Hematopoietic multipotent progenitor cell treated with erythropoietin and hydrocortisone succinate and interleukin-3 and kit ligand, for 6 days (in vitro differentiated cells): ENCODE results near the gene IL17D.
"Not testable (repeated sequence)": the region's sequence is repeated elsewhere in the genome, so short reads cannot be mapped to it uniquely, and the experiment has no call there.

Experiments used
- DNase-seq: peaks from one replicate; pipeline ENCODE4 v3.0.0-alpha.2; 2015

IL17D gene

DNA sequence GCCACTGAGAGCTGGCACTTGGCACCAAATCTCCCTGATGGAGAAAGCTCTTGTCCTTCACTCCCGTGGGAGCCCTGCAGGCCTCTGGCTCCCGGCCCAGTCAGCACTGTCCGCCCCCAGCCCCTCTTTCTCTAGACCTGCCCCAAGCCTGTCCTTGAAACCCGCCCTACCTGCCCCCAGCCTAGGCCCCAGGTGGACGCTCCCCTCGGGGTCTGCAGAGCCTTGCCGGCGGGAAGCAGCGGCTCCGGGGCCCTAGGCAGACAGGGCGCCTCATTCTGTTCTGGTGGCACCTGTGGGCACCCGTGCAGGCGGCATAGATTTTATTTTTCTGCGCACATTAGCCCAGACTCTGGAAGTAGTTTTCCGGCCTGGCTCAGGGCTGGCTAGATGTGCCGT, 17.6 kb downstream of the IL17D start:
- no peak for DNase-seq

DNA sequence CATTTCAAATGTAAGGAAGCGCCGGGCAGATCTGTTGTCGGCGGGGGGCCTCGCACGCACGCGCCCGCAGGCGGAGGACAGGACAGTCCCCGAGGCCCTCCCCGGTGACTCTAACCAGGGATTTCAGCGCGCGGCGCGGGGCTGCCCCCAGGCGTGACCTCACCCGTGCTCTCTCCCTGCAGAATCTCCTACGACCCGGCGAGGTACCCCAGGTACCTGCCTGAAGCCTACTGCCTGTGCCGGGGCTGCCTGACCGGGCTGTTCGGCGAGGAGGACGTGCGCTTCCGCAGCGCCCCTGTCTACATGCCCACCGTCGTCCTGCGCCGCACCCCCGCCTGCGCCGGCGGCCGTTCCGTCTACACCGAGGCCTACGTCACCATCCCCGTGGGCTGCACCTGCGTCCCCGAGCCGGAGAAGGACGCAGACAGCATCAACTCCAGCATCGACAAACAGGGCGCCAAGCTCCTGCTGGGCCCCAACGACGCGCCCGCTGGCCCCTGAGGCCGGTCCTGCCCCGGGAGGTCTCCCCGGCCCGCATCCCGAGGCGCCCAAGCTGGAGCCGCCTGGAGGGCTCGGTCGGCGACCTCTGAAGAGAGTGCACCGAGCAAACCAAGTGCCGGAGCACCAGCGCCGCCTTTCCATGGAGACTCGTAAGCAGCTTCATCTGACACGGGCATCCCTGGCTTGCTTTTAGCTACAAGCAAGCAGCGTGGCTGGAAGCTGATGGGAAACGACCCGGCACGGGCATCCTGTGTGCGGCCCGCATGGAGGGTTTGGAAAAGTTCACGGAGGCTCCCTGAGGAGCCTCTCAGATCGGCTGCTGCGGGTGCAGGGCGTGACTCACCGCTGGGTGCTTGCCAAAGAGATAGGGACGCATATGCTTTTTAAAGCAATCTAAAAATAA, 18.2 kb downstream of the IL17D start:
- peak; percentile 77 for DNase-seq

DNA sequence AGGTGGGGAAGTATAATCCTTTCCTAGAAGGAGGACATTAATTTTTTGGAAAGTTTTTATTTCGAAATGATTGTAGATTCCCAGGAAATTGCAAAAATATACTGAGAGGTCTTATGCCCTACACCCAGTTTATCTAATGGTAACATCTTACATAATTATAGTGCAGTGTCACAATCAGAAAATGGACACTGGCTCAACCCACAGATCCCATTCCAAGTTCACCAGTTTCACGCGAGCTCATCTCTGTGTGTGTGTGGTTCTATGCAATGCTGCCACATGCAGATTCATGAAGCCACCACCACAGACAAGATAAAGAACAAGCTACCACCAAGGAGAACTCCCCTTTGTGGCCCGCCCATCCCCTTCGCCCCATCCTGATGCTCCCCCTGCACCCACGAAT, 24.4 kb downstream of the IL17D start:
- DNase-seq = no peak

DNA sequence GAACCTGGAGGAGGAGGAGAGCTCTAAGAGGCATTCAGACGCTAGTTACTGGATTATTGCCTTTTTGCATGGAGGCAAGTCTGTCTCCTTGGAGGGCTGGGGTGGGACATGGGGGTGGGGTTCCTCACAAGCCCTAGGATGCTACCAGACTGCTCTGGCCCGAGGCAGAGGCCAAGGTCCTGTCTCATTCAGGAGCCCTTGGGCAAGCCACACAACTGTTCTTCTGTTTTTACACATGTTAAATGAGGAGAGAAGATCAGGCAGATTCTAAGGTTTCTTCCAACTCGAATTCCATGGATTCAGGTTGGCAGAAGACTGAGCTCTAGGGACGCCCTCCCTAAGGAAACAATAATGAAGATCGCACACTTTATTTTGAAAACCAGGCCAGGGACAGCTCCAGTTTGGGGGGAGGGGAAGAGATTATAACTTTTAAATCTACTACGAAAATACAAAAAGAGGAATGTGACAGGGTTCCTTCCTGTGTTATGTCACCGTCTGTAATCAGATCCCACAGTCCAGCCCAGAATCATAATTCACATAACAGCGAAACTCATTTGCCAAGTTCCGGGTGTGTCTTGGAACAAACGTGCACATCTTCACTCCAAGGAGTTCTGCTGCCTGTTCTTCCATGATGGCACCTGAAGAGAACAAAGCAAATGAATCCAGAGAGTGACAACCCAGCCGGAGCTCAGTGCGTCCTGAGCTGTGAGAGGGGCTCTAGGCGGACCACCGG, 25.2 kb downstream of the IL17D start:
- DNase-seq = no peak

DNA sequence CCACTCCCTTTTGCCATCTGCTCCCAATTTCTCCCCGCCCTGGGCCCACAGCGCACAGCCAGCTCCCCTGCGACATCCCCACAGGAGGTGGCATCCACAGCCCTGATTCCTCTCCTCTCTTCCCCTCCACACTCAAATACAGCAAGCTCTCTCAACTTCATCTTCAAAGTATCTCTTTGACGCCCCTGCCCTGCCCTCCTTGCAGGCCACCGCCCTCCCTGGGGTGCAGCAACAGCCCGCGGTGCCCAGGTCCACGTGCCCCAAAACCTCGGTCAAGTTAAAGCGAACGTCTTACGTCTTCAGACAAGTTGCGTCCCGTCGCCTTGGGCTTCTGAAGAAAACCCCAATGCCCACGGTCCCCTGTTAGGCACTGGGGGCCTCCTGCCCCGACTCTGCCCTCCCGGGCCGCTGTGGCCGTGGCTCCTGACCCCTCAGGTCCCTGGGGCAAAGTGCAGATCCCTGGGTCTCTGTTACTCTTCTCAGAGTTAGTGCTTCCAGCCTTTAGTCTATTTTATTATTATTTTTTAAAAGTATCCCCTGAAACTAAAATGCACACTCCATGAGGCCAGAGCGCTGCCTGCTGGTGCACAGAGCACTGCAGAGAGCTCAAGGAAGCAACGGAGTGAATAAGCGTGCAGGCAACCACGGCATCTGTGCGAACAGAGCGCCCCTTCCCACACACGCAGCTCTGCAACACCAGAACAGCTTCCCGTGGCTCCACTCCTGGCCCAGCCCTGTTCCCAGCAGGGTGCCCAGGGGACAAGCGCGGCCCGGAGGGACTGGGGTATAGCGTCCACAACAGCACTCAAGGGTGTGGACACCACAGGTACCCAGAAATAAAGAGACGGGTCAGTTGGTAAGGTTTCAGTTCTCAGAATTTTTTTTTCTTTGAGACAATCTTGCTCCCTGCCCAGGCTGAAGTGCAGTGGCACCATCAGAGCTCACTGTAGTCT, 26.4 kb downstream of the IL17D start:
- no peak for DNase-seq

DNA sequence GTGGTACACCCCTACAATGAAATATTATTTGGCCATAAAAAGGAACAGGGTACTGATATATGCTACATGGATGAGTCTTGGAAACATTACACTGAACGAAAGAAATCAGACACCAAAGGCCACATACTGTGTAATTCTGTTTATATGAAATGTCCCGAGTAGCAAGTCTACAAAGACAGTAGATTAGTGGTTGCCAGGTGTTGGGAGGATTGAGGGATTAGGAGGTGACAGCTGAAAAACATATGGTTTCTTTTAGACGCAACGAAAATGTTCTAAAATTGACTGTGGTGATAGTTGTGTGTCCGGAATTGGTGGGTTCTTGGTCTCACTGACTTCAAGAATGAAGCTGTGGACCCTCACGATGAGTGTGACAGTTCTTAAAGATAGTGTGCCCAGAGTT, 35.1 kb downstream of the IL17D start:
- no peak for DNase-seq

DNA sequence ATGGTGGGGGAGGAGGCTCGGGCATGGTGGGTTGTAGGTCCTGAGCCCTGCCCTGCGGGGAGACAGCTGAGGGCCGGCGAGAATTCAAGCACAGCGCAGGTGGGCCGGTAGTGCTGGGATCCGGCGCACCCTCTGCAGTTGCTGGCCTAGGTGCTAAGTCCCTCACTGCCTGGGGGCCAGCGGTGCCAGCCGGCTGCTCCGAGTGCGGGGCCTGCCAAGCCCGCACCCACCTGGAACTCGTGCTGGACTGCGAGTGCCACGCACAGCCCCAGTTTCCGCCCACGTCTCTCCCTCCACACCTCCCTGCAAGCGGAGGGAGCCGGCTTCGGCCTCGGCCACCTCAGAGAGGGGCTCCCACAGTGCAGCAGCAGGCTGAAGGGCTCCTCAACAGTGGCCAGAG, 36.5 kb downstream of the IL17D start:
- DNase-seq = no peak

DNA sequence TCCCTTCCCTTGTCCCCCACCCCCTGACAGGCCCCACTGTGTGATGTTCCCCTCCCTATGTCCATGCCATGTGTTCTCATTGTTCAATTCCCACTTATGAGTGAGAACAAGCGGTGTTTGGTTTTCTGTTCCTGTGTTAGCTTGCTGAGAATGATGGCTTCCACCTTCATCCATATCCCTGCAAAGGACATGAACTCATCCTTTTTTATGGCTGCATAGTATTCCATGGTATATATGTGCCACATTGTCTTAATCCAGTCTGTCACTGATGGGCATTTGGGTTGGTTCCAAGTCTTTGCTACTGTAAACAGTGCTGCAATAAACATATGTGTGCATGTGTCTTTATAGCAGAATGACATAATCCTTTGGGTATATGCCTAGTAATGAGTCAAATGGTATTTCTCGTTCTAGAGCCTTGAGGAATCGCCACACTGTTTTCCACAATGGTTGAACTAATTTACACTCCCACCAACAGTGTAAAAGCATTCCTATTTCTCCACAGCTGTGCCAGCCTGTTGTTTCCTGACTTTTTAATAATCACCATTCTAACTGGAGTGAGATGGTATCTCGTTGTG, 40.4 kb downstream of the IL17D start:
- not testable (repeated sequence) for DNase-seq

DNA sequence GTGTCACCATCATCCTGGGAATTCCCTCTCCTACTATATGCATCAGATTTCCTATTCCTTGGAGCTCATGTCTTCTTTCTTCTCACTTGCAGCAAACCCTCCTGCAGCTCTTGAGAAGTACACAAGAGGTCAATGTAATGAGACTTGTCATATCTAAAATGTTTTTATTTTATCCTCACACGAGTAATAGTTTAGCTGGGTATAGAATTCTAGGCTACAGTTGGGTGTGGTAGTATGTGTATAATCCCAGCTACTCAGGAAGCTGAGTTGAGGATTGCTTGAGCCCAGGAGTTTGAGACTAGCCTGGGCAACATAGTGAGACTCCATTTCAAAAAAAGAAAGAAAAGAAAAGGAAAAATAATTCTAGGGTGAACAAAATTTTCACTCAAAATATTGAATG, 45.9 kb downstream of the IL17D start:
- no peak for DNase-seq

DNA sequence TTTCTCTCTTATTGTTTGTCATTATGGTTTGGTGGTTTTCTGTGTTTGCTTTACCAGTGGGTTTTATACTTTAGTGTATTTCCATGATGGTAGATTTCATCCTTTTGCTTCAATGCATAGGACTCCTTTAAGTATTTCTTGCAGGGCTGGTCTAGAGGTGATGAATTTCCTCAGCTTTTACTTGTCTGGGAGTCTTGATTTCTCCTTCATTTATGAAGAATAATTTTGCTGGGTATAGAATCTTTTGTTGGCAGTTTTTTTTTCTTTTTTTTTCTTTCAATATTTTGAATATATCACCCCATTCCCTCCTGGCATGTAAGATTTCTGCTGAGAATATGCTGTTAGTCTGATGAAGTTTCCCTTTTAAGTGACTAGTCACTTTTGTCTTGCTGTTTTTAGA, 50.5 kb downstream of the IL17D start:
- DNase-seq = no peak

DNA sequence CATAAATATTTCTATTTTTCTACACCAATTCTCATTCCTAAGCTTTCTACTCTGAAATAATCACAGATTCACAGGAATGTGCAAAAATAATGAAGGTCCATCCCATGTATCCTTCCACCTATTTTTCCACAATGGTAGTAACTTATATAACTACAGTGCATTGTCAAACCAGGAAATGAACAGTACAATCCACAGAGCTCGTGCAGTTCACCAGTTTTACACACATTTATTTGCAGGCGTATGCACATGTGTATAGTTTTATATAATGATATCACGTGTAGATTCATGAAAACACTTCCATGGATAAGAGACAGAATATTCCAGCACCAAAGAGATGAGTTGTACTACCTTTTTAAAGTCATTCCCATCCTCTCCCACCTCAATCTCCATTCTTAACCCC, 57.4 kb downstream of the IL17D start:
- DNase-seq = no peak

DNA sequence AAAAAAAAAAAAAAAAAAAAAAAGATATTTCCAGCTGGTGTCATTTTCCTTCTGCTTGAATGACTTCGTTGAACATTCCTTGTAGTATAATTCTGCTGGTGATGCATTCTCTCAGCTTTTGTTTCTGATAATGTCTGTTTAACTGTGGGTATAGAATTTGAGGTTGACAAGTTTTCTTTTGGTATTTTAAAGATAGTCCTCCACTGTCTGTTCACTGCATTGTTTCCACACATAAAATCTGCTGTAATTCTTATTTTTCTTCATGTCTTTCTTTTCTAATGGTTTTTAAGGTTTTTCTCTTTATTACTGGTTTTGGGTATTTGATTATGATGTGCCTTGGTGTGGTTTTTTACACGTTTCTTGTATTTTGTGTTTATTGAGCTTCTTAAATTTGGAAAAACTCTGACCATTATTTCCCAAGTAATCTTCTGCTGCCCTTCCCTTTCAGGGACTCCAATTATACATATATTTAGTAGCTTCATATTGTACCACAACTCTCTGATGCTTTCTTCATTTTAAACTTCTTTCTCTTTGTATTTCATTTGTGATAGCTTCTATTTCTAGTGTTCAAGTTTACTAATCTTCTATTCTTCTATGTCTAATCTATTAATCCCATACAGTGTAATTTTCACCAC, 63.9 kb downstream of the IL17D start:
- no peak for DNase-seq

DNA sequence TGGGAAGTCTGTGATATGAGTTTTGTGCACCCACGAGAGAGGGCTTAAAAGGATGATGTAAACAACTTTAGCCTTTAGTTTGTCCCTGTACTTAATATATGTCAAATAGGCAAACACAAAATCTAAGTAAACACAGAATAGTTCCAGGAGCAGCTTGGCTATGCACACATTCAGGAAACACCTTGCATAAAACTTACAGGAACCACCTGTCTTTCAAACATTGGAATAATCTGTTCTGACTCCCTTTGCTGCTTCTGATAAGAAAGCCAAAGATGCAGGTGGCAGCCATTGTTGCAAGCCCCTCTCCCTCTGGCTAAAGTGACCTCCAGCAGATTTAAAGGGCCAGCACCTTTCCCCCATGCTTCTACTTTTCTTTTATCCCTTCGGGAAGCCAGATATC, 65.6 kb downstream of the IL17D start:
- DNase-seq = no peak

DNA sequence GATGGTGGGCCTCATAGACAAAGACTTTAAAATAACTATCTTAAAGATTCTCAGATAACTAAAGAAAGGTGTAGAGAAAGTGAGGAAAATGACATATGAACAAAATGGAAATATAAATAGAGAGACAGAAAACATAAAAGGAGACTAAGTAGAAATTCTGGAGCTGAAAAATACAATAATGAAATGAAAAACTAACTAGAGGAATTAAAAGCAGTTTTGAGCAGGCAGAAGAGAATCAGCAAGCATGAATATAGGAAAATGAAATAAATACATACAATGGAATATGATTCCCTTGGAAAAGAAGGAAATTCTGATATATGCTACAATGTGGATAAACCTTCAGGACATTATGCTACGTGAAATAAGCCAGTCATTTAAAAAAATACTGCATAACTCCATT, 66.3 kb downstream of the IL17D start:
- DNase-seq = no peak
